ENCODE data around the gene RBM33.
A peak's percentile ranks its signal among the peaks of the same experiment; 100 is the strongest.
"Not testable (repeated sequence)": the region's sequence is repeated elsewhere in the genome, so short reads cannot be mapped to it uniquely, and the experiment has no call there.

The RBM33 gene, protein sequence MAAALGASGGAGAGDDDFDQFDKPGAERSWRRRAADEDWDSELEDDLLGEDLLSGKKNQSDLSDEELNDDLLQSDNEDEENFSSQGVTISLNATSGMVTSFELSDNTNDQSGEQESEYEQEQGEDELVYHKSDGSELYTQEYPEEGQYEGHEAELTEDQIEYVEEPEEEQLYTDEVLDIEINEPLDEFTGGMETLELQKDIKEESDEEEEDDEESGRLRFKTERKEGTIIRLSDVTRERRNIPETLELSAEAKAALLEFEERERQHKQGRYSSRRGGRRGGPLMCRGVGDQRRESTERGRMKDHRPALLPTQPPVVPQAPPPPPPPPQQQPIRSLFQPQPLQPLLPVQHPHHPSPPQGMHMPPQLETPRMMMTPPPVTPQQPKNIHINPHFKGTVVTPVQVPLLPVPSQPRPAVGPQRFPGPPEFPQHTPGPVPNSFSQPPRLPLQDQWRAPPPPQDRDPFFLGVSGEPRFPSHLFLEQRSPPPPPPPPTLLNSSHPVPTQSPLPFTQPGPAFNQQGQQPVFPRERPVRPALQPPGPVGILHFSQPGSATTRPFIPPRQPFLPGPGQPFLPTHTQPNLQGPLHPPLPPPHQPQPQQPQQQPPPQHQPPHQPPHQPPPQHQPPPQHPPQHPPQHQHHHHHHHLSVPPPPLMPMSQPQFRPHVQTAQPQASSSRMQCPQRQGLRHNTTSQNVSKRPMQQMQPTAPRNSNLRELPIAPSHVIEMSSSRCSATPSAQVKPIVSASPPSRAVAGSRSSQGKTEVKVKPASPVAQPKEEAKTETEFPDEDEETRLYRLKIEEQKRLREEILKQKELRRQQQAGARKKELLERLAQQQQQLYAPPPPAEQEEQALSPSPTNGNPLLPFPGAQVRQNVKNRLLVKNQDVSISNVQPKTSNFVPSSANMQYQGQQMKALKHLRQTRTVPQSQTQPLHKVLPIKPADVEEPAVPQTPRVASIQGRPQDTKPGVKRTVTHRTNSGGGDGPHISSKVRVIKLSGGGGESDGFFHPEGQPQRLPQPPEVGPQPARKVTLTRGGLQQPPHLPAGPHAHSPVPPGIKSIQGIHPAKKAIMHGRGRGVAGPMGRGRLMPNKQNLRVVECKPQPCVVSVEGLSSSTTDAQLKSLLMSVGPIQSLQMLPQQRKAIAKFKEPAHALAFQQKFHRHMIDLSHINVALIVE

DNA sequence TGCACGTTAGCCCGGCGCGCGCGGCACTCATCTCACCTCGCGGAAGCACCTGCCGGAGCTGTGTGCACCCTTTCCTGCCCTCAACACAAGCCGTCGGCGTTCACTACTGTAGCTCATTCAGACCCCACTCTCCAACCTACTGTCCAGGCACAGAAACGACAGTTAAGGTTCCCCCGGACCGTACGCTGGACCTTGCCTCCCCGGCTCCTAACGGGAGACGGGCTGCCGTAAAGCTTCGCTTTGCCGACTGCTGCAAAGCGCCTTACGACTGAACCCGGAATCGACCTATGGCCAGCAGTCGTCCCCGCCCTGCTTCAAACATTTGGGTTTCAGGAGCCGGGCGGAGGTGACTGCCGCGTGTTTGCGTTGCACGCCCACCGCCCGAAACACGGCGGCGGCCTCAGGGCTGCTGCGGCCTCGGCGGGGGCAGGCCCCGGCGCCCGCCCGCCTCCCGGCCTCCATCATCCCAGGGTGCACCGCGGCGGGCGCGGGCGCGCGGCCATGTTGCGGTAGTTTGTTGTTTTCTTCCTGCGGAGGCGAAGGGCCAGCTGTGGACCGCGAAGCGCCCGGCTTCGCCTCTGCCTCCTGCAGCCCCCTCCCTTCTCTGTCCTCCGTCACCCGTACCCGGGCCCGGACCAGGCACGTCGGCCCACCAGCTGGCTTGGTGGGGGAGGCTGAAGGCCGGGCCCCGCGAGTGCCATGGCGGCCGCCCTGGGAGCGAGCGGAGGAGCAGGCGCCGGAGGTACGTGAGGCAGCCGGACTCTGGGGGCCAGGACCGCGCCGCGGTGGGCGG, at the start of gene RBM33:
Gene RBM33 (plus strand): TSS at position 484 of the 793 bp plus-strand sequence. CDS start 216 bp downstream, at position 700.
- peak; percentile 56 for DNase-seq (ENCODE audit: low read depth)

DNA sequence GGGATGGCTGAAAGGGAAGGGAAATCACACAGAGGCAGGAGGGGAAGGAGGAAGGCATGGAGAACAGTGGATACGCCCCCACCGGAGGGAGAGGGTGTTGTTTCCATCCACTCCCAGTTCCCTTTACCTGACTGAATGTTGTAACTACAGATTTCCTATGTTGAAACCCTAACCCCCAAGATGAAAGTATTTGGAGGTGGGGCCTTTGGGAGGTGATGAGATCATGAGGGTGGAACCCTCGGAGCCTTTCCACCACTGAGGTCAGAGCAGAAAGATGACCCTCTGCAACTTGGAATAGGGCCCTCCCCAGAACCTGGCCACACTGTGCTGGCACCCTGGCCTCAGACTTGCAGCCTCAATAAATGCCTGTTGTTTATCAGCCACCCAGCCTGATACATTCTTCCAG, 49.5 kb upstream of the RBM33 start:
- DNase-seq (ENCODE audit: low read depth) = no peak

DNA sequence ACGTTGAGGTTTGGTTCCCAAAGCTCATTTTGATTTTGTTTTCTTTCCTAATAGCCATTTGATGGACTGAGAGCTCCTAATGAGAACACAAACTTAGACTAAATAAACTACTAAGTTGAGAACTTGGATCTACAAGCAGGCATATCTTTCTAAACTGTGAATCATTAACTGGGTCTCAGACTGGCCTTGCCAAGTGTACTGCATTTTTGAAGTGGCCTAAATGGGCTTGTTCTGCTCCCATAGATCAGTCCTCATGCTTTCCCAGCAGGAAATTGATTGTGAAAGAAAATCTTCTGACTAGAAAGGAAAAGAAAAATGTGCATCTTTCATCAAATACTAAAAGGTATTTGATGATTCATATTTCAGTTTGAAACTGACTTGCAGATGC, 46.7 kb upstream of the RBM33 start:
- no peak for DNase-seq (ENCODE audit: low read depth)

DNA sequence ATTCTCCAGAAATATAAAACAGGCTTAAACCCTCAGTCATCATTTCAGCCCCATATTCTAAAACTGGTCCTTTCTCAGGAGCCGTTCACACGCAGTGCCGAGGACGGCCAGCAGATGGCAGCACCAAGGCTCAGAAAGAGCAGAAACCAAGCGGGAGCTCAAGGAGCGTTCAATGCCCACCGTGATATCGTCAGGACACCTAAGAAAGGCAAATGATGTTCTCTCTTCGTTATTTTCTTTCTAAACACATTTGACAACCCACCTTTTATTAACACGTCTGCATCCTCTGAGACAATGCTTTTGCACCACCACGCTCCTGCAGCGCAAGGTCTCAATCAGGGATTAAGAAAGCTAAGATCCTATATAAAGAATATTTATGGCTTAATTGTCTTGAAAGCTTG, 45.7 kb upstream of the RBM33 start:
- peak; percentile 64 for DNase-seq (ENCODE audit: low read depth)

DNA sequence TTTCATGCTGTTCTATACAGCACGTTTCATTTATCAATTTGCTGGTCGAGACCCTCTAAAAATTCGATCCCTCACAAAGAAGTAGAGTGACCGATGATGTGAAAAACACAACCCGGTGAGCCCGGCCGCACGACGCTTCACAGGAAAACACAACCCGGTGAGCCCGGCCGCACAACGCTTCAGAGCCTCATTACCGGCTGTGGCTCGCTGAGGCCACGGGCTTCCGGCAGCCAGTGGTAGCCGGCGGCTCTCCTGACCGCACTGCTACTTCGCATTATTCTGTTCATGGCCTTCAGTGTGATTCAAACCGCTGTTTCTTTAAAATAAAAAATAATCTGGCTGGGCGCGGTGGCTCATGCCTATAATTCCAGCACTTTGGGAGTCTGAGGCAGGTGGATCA, 42.3 kb upstream of the RBM33 start:
- no peak for DNase-seq (ENCODE audit: low read depth)

DNA sequence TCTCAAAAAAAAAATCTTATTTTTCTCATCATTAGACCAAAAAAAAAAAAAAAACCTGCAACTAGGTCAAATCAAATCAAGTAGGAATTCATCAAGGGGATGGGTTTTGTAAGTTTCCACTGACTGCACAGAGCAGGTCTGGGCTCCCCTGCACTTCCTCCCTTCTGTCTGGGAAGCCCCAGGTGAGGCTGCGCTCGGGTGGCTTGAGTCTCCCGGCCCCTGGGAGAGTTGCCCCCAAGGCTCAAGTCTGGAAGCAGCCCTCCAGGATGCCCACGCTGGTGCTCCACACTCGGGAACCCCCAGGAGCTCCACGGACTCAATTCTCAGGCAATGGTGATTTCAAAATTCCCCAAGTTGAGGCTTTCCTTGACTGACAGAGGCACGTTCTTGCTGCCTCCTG, 41.7 kb upstream of the RBM33 start:
- no peak for DNase-seq (ENCODE audit: low read depth)

DNA sequence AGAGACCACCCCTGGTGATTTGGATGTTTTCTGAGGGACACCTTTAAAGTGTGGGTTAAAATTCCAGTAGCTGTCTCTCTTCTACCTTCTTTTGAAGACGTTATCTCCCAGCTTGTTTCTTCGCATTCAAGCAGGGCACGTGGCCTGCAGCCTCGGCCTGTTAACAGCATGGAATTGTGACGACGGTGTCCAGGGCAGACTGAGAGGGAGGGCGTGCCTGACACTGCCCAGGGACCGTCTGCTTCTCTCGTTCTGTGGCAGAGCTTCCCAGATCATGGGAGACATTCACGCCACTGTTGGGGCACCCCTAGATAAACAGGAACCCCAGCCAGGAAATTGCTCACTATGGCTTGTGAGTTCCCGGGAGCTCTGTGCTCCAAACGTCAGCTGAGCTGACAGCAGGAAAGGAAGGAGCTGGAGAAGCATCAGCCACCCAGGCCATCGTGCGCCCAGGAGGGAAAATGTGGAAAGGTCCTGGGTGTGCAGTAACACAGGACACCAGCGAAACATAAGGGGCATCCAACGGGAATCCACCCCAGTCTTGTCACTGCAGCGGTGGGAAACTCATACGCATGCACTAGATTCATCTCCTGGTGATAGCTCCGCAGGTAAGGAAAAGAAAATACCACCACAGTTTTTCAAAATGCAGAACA, 41.1 kb upstream of the RBM33 start:
- DNase-seq (ENCODE audit: low read depth) = no peak

DNA sequence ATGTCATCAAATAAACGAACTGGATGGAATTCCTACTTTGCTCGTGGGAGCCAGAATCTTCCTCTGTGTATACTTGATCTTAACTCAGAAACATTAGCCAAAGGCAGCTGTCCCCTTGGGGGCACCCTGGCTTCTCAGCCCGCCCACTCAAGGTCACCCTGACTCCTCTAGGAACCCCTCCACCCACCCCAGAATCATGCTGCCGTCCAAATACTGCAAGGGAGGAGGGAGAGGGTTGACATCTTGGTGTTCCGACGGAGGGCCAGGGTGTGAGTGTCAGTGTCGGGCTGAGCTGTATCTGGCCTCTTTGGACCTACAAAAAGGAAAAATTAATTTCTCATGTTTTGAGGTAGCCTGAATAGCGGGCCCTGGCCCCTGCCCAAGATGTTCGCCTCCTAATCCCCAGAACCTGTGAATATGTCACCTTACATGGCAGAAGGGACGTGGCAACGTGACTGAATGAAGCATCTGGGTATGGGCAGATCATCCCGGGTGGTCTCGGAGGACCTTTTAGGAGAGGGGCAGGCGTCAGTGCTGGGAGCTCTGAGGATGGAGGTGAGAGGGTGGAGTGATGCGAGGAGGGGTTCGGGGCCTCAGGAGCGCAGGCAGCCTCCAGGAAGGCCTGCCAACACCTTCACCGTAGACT, 40.5 kb upstream of the RBM33 start:
- no peak for DNase-seq (ENCODE audit: low read depth)

DNA sequence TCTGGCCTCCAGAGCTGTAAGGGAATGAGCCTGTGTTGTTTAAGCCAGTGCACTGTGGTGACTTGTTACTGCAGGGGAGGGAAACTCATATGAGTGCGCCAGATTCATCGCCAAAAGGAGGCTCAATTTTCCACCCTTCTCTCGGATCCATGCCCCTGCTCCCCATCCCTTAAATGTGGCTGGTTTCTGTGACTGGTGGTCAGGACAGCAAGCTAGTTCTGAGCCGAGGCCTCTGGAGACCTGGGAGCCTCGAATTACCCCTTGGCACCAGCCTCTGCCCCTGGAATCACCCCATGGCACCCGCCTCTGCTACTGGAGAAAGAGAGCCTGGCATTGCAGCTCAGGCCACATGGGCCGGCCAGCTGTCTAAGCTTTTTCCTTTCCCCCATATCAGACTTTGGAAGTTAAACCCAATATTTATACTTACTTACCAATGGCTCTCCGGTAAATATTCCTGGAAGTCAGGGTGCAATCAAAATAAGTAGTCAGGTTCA, 39.9 kb upstream of the RBM33 start:
- DNase-seq (ENCODE audit: low read depth) = no peak

DNA sequence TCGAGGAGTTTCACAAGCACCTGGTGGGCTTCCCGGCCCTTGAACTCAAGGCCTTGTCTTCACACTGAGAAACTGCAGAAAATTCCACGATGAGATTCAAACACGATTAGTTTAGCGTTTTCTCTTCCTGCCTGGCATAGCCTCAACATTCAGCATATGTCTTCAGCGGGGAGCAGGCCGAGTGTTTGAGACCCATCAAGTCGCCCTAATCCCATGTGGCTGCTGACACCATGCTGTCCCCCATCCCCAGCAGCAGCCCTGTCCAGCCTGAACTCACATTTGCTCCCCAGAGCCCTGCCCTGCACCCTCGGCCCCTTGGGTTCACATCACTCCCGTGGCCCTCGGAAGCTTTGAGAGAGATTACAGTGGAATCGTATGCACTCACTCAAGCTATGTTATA, 35.3 kb upstream of the RBM33 start:
- no peak for DNase-seq (ENCODE audit: low read depth)

DNA sequence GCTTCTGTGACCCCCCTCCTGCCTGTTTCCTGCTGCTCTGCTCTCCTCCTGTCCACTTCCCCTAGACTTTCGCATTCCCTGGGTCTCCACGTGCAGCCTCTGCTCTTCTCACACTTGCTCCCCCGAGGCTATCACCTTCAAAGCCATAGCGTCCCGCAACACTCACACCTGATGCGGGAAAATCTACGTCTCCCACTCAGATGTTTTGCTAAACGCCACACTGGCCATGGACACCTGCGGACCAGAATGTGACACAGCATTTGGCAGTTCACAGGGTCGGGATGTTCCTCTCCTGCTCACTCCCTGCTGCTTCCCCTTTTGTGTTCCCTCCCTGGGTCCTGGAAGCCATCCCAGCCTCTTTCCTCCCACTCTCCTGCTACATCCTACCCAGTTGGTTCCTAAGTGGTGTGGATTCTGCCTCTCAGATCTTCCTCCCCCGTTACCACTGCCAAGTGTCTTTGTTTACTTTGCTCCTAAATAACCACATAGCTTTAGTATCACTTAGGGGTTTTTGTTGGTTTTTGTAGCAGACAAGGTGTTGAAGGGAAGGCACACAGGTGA, 33.7 kb upstream of the RBM33 start:
- no peak for DNase-seq (ENCODE audit: low read depth)

DNA sequence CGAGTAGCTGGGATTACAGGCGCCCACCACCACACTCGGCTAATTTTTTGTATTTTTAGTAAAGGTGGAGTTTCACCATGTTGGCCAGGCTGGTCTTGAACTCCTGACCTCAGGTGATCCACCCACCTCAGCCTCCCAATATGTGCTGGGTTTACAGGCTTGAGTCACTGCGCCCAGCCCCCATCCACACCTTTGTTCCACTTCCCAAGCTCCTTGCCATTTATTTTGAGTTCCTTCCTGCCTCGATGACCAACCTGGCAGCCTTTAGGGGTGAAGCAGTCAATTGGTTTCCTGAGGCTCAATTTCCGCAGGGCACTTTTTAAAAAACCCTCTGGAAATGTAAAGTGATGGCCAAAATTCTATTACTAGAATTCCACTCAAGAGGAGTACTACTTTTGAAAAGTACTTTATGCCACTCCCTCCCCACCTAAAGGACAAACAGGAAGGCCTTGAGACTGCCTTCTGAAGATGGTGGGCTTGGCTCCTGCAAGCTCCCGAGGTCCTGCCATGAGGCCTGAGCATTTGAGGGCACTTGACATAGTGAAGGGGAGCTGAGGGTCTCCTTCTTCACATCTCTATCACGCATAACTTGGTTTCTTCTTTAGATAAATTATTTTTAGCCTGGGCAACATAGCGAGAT, 32.5 kb upstream of the RBM33 start:
- no peak for DNase-seq (ENCODE audit: low read depth)

DNA sequence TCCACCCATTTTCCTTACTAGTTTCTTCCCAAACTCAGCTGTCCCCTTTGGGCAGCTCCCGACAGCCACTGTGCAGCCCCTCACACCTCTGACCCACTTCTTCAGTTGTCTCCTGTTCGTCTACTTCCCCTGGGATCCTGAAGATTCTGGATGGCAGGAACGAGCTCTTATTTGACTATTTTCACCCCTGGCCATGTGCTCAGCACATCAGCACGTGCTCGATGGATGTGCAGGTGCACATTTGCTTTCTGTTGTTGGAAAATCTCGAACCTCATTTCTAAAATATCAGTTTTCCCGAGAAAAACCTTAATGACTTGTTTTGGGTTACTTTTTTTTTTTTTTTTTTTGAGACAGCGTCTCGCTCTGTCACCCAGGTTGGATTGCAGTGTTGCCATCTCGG, 31.8 kb upstream of the RBM33 start:
- DNase-seq (ENCODE audit: low read depth) = no peak

DNA sequence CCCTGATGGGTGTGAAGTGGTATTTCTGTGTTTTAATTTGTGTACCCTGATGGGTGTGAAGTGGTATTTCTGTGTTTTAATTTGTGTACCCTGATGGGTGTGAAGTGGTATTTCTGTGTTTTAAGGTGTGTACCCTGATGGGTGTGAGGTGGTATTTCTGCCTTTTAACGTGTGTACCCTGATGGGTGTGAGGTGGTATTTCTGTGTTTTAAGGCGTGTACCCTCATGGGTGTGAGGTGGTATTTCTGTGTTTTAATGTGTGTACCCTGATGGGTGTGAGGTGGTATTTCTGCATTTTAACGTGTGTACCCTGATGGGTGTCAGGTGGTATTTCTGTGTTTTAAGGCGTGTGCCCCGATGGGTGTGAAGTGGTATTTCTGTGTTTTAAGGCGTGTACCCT, 29.4 kb upstream of the RBM33 start:
- not testable (repeated sequence) for DNase-seq (ENCODE audit: low read depth)

DNA sequence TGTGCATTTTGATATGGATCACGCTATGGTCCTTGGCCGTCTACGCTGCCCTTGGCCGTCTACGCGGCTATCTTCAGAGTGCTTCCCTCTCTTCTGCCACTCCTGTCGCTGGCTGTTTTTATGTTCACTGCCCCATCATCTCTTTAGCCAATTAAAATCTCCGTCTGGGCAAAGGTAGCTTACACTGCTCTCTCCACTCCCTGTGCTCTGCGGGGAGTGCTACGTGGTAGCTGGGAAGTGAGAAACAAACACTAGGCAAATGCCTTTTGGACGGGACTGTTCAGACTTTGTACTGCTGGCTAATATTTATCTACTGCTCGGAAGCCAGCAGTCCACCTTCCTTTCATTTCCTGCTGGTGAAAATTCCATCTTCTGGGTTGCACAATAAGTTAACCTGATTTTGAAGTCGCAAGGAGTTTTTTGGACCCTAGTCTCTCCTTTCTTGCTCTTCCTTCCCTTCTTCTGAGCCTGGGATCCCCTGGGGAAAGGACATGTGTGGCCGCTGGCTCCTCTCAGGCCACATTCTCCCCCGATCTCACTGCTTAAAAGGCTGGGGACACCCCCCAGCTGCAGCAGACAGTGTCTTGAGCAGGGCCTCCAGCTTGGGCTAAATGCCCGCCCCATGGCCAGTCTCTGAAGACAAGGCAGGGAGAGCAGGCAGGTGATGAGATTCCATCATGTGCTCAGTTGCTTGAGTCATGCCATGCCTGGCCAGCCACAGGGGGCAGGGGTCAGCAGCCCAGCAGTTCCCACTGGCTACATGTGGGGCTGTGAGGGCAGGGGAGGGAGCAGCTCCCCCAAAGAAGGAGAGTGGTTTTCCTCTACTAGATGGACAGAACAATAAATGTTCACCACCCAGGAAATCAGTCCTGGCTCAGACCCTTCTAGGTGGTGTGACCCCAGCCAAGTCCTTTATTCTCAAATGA, 25.5 kb upstream of the RBM33 start:
- no peak for DNase-seq (ENCODE audit: low read depth)

DNA sequence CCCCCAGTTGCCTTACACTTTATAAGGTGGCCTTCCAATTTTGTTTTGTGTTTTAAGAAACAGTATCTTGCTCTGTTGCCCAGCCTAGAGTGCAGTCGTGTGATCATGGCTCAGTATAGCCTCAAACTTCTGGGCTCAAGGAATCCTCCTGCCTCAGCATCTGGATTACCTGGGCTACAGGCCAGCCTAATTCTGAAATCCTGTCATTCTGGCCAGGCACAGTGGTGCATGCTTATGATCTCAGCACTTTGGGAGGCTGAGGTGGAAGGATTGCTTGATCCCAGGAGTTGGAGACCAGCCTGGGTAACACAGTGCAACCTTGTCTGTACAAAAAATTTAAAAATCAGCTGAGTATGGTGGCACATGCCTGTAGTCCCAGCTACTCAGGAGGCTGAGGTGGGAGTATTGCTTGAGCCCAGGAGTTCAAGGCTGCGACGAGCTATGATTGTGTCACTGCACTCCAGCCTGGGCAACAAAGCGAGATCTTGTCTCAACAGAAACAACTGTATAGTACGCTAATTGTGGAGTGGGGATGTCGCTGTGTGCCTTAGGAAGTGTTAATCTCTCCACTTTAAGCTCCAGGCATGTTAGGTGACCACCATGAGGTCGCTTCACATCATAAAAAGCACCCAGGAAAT, 24.7 kb upstream of the RBM33 start:
- DNase-seq (ENCODE audit: low read depth) = no peak

DNA sequence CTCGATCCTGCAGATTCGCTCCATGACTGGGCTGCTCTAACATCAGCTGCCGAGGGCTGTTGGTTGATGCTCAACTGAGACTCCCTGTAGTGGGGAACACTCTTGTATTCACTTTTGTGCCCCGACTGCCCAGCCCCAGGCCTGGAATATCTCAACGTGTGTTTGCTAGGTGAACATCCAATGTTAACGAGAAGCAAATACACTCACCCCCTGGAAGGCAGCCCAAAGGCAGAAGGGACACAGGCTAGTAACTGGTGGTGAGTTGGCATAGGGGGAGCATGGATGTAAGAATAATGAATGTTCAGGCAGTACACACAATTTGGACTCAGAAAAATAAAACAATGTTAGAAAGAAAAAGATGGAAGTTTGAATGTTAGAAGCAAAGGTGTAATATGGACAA, 24.0 kb upstream of the RBM33 start:
- DNase-seq (ENCODE audit: low read depth) = no peak

DNA sequence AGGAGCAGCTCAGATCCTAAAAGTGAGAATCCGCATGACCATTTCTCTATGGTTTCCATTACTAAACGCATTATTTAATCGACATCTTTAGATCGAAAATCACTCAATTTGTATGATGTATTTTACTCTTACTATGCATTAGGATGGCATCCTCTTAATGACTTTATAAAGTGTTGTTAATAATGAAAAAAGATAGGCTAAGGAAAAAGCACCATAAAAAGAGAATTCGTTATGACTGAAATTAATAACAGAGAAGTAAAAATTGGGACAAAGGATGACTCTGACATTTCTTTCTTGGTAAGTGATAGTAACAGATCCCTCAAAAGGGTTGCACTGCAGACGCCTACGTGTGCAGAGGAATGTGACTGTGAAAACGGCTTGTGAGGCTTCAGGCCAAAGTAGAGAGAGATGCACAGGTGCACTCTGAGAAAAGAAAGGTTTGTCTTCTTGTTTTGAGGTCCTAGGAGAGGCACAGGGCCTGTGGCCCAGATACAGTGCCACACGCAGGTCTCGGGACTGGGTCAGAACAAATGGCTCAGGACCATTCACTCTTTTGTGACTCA, 23.0 kb upstream of the RBM33 start:
- no peak for DNase-seq (ENCODE audit: low read depth)

Measured in stimulated activated CD4-positive, alpha-beta T cell treated with anti-CD3 and anti-CD28 coated beads, Interleukin-2, amount 100 ng/mL, for 4 hours (primary cell).